GM12875 (cell line): ENCODE data around the gene SEMA4C.

ENCODE experiments used
- H3K4me3 ChIP-seq: one replicate; pipeline ENCODE4 v1.5.1; 2011; ENCODE audit warnings: low read depth, low read length, control low read depth
- TF ChIP-seq, protein P1 (sequence below): IDR thresholded peaks from 2 replicates; pipeline ENCODE4 v1.5.1; 2011; ENCODE audit warnings: low read depth, mild to moderate bottlenecking, control low read depth, inconsistent platforms, low read length, moderate library complexity, borderline replicate concordance; ENCODE audit not compliant: insufficient read depth

Gene SEMA4C

DNA sequence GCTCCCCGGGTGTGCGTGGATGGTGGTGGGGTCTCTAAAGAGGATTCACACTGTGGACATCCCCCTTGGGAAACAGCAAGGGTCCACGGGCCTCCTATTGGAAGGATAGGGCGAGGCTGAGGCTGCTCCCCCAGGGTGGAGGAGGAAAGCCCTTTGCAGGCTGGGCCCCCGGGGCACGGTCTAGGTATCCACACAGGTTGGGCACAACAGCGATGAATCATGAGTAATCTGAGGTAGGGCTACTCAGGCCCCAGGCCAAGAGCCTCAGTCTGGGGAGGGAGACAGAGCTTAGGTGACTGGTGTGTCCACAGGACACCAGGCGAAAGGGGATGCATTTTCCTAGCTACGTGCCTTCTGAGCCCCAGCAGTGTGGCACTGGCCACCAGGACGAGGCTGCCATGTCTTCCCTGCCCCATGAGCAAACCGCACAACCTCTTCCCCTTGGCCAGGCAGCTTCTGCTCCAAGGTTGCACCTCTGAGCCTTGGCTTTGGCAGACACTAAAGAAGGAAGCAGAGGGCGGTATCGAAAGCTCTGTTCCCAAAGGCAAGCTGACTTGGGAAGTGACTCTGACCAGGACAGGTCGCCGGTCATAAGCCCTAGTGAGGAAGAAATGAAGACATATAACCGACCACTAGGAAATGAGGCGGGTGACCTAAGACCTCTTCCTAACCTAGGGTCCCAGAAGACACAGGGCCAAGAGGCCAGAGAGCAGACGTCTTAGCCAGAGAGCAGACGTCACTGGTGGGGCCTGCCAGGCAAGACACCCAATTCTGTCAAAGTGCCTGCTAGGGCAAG lies 14.6 kb upstream of the SEMA4C start:
- TF ChIP-seq, protein P1, sequence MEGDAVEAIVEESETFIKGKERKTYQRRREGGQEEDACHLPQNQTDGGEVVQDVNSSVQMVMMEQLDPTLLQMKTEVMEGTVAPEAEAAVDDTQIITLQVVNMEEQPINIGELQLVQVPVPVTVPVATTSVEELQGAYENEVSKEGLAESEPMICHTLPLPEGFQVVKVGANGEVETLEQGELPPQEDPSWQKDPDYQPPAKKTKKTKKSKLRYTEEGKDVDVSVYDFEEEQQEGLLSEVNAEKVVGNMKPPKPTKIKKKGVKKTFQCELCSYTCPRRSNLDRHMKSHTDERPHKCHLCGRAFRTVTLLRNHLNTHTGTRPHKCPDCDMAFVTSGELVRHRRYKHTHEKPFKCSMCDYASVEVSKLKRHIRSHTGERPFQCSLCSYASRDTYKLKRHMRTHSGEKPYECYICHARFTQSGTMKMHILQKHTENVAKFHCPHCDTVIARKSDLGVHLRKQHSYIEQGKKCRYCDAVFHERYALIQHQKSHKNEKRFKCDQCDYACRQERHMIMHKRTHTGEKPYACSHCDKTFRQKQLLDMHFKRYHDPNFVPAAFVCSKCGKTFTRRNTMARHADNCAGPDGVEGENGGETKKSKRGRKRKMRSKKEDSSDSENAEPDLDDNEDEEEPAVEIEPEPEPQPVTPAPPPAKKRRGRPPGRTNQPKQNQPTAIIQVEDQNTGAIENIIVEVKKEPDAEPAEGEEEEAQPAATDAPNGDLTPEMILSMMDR, result no peak
- no peak overlapping the region for H3K4me3 ChIP-seq

DNA sequence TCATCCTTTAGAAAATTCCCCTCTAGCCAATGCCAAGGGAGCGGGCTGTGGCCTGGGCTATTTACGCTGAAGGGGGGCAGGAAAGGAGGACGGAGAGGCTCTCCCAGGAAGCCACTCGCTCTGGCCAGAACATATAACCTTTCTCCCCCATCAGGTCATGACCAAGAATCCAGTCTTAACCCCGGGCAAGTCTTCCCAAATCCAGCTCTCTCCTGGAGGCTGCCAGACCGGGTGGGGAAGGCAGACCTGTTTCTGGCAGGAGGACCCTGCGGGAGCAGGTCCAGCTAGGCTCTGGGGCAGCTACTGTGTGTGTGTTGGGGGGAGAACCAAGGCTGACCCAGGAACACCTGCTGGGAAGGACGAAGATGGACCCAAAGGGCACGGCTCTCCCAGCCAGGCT lies 13.4 kb upstream of the SEMA4C start:
- TF ChIP-seq, protein P1, result no peak
- no peak overlapping the region for H3K4me3 ChIP-seq

GRCh38 chr2:96882906-96883305 lies 13.0 kb upstream of the SEMA4C start:
- H3K4me3 ChIP-seq, result no peak overlapping the region
- TF ChIP-seq, protein P1, result no peak

GRCh38 chr2:96882230-96882629 lies 12.3 kb upstream of the SEMA4C start:
- TF ChIP-seq, protein P1, result no peak
- no peak overlapping the region for H3K4me3 ChIP-seq

- H3K4me3 ChIP-seq, result no peak overlapping the region
- TF ChIP-seq, protein P1, result no peak
Observed at GRCh38 chr2:96881349-96882195, 11.7 kb upstream of the SEMA4C start.

DNA sequence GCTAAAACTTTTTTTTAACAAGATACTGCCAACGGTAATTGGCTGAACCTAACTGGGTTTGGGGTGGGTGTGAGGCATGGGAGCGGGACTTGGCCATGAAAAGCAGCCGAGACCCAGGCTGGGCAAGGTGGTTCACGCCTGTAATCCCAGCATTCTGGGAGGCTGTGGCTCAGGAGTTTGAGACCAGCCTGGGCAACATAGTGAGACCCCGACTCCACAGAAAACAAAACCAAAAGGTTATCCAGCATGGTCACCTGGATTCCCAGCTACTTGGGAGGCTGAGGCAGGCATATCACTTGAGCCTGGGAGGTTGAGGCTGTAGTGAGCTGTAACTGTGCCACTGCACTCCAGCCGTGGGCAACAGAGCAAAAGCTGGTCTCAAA lies 11.0 kb upstream of the SEMA4C start:
- no peak overlapping the region for H3K4me3 ChIP-seq
- TF ChIP-seq, protein P1, result no peak
